Activated CD8-positive, alpha-beta memory T cell treated with anti-CD3 and anti-CD28 coated beads, Interleukin-2, amount 50 U/mL, for 4 hours (primary cell): ENCODE results near the gene HDAC4.

Source experiments
- DNase-seq: peaks from one replicate; pipeline ENCODE4 v3.0.0-alpha.2; 2020

HDAC4 gene

DNA sequence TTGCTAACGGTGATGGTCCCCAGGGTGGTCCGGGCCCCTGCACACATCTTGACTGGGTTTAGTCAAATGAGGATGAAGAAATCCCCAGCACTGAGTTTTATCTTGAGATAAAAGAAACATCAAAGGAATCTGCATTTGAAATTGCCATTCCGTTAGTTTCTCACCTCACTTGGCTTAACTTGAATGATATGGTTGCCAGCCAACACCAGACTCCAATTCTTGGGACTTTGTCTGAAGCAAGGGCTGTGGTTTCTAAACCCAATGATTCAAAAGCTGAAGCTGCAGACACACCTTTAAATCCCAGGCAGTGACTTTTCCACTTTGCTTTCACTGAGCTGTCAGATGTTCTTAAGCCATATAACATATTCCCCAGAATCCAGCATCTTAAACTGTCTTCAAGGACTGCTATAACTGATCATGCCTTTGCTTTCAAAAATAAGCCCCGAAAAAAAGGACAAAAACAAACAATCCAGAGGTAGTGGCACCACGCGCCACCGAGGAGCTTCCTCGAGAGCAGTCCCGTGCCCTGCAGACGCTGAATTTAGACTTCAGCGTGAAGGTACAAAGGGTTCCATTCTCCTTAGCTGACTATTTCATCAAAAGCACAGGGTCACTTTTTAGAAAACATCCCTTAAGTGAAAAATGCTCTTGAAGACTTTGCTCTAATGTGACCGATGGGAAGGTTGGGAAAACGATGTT is 189.3 kb downstream of the HDAC4 start:
- DNase-seq: no peak

DNA sequence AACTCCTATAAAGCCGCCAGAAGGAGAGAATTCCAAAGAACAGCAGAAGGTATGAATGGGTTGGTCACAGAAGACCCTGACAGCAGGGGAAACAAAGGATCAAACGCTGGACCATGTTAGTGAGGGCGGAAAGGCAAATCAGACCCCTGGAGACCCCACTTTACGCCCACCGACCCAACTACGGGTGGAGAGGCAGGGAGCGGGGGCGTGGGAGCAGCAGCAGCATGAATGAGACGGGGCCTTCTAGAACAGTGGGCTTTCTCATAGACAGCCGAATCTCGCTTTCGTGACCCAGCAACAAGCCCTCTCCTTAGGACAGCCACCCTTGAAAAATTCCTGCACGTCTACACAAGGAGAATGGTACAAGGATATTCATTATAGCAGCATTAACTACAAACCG is 191.0 kb downstream of the HDAC4 start:
- DNase-seq: no peak

DNA sequence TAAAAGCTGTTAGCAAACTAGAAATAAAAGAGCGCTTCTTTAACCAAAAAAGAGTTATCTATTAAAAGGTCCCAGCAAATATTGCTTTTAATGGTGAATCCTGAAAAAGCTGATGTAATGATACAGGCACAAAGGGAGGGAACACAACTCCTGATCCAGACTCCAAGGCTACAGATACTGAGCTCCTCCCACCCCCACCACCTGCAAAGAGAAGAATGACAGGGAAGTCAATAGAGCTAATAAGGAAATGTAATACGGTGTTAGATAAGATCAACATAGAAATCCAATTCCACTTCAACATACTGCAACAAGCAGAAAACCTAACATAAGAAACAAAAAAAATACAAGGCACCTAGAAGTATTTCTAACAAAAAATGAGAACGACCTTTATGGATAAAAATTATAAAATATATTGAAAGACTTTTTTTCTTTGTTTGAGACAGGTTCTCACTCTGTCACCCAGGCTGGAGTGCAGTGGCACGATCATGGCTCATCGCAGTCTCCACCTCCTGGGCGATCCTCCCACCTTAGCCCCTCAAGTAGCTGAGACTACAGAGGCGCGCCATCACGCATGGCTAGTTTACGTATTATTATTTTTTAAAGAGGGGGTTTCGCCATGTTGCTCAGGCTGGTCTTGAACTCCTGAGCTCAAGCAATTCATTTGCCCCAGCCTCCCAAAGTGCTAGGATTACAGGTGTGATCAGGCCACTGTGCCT is 192.2 kb downstream of the HDAC4 start:
- no peak for DNase-seq

DNA sequence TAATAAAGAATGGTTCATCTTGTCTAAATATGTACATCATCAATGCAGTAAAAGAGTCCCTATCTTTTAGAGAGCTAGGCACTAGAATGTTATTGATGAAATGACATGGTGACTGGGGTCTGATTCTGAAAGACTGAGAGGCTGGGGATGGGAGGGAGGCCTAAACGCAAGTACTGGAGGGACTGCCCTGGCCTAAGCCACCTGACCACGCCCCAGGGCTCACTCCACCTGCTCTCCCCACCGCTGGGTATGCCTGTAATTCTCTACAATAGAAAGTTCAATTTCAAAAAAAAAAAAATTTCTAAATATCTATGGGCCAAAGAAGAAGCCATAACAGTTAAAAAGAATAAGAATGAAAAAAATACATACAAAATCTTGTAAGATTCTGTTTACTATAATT is 194.0 kb downstream of the HDAC4 start:
- no peak for DNase-seq

DNA sequence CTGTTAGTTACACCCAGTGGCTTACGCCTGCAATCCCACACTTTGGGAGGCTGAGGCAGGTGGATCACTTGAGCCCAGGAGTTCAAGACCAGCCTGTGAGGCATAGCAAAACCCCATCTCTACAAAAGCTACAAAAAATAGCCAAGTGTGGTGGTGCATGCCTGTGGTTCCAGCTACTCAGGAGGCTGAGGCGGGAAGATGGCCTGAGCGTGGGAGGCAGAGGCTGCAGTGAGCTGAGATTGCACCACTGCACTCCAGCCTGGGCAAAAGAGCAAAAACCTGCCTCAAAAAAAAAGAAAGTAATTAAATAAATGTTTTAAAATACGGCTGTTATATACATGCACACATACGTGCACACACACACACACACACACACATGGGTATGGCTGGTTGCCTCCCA is 194.8 kb downstream of the HDAC4 start:
- no peak for DNase-seq

DNA sequence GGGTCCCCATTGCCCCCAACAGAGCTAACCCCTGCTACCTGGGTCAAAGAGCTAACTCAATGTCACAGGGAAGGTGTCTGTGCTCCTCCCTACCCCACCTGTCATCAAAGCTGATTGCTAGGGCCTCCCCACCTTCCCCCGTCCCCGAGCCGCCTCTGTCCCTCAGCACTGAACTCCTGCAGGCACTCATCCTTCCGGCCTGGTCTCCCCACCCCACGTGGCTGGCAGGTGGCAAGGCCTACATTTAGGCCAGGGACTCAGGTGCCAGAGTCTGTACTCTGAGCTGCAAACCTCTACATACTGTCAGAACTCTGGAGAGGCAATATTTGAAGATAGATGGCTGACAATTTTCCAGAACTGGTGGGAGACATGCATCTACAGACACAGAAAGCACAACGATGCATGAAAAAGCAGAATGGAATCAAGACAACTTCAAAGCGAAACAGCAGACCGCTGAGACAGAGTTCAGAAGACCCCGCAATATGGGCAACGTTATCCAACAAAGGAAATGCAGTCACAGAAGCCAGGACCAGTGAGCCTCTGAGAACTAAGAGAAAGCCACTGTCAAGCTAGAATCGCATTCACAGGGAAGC is 195.8 kb downstream of the HDAC4 start:
- DNase-seq: no peak

DNA sequence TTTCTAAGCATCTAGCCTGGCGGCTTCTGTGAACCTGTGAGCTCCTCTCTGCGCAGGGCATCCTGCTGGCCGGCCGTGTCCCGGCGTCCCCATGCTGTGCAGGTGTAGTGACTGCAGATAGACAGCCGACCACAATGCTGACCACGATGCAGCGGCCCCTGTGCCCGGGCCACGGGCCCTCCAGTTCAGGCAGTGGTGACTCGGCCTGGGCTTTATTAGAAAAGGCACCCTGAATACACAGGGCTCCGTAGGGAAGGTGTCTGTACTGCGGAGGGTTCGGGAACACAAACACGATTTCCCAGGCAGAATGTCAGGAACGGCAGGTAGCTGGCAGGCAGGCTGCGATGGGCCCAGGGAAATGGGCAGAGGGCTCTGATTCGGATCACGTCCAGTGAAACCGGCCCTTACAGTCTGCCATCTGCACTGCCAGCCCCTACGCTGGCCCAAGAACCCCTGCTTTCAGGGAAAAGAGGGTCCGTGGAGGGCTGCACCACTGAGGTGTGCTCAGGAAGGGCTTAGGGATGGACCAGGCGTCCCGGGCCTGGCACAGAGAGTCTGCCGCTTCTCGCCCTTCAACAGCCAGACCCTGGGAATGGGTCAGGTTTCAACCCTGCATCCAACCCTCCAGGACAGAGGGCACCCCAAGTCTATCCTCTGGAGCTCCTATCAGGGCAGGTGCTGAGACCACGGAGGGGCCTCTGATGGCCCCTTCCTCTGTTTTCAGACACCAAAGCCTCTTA is 196.5 kb downstream of the HDAC4 start:
- peak; percentile 6 for DNase-seq

DNA sequence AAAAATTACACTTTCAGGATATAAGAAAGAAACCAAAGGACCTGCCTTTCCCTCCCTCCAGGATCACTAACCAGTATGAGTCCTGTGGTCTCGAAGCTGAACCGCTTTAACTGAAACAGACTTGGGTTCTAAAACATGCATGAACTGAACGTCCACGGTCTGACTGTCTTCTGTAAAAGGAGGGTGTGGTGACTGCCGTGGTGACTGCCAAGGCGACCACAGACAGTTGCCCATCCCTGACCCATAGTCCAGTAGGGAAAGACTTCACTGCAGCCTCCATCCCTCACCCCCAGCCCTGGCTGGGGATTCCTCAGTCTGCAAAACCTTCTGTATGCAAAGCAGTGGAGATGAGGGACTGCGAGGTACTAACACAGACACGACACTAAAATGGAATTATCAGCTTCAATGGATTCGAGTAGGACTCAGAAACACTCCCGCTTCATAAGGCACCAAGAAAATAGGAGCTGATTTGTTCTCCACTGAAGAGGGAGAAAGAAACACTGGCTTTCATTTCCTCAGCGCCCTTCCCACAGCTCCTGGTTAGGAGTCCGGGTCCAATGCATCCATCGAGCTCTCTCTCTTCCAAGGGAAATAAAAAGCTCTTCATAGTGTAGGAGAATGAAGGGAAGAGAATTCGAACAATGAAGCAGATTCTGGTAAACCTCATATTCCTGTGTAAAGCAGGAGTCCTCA is 197.2 kb downstream of the HDAC4 start:
- DNase-seq: no peak

DNA sequence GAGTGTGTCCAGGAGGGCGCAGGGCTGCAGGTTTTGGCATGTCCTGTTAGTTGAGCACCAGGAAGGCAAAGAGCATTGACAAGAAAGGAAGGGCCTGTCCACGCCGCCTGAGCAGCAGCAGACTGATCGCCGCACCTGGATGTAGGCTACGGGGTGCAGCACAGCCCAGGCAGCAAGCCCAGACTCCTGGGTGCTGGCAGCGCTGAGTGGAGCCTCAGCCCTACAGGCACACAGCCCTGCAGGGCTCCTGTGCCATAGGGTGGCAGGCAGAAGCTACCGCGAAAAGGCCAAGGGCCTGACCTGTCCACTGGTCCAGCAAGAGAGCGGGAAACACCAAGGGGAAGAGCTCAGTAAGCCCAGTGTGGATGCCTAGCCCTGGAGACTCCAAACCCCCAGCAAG is 198.0 kb downstream of the HDAC4 start:
- DNase-seq: peak; percentile 6

DNA sequence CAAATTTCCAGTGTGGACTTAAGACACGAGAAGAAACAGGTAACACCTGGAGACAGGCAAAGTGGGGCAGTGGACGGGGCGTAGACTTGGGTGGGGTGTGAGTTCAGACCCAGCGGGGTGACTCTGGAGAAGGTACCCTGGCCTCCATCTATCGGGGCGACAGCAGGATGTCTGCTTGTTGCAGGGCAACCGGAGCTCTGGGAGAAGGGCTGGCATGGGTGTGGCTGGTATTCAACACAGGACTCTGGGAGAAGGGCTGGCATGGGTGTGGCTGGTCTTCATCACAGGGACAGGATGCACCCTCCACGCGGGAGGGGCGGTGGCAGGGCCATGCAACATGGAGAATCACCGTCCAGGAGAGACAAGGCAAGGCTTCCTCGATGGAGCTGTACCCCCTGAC is 198.5 kb downstream of the HDAC4 start:
- DNase-seq: peak; percentile 11

DNA sequence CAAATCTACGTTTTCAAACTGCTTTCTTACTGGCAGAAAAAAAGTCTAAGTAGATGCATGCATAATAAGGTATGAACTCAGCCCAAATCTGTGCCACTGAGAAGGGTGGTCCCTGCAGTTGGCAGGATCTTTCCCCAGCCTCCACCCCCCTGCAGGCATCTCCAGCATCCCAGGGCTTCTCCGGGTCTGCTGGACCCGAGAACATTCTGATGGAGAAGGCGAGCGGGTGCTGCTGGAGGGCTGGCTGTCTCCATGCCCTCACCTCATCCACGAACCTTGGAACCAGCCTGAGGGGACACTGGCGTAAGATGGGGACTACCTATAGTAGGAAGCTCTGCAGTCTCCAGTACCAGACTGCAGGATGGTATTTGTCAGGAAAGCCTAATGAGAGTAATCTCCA is 198.9 kb downstream of the HDAC4 start:
- no peak for DNase-seq

DNA sequence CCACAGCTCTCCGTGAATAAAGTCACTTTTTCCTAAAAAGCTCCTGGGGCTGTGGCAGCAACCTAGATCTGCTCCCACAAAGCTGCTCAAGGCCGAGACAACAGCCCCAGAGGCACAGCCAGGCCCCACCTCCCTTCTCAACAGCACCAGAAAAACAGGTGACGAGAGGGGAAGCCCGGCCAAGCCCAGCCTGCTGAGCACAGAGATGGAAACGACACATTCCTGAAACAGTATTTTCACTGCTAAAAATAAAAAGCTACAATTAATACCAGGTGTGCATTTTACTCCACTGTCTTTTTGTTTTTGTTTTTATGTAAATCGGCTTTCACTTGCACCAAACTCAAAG is 199.3 kb downstream of the HDAC4 start:
- DNase-seq: no peak

DNA sequence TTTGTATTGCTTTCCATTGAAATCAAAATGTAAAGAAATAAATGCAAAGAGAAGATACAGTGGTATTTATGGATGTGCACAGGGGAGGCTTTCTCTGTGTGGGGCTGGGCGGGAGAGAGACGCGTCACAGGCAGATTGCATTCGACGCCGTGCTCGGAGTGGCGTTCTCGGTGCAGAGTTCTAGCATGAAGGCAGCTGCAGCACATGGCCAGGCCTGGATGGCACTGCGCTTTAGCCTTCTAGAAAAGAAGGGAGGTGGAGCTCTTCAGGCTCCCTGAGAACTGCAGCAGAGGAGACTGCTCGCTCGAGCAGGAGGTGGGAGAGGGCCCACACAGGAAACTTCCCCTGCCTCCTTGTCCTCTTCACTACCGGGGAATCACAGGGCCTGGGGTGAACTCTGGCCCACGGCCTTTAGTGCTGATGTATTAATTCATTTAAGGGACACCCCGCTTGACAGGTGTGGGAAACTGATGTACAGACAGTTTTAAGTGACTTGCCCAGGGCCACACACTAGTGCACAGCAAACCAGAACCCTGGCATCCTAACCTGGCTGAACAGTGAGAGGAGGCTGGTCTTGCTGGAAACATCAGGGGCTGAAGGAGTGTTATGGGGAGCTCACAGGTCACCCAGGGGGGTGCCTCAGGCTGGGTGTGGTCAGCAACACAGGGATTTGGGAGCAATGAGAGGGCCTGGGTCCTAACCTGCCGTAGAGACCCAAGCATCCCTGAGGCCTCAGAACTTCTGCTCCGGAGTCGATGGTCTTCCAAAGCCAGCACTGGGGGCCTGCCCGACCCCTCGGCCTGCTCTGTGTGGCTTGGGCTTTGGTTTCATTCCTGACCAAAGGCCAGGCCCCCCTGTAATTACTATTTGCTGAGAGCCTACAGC is 199.9 kb downstream of the HDAC4 start:
- DNase-seq: peak; percentile 8

DNA sequence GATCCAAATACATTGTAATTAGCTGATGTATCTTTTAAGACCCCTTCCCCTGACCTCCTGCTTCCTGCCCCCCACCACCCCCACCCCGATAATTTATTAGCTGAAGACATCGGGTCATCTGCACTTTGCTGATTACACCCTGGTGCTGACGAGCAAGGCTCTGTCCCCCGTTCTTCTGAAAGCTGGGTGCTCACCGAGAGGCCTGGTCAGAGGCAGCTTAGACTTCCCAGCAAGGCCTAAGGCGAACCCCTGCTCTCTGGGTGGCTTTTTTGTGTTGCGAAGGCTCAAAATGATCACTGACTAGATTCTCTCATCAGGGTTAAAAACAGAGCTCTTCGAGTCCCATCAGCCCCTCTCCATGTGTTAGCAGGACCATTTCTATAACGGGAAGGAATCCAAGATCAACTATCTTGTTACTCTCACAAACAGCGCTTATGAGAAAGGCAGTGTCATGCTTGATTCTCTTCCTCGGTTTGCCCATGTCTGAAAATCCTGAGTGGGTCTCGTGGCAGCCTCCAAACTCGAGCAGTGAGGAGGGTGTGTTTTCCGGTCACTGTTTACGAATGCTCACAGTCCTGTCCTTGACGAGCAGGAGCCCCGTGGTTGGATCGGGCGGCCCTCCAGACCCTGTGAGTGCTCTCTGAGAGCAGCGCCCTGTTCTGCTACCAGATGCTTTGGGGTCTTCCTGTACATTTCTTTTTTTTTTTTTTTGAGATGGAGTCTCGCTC is 201.6 kb downstream of the HDAC4 start:
- DNase-seq: peak; percentile 6

DNA sequence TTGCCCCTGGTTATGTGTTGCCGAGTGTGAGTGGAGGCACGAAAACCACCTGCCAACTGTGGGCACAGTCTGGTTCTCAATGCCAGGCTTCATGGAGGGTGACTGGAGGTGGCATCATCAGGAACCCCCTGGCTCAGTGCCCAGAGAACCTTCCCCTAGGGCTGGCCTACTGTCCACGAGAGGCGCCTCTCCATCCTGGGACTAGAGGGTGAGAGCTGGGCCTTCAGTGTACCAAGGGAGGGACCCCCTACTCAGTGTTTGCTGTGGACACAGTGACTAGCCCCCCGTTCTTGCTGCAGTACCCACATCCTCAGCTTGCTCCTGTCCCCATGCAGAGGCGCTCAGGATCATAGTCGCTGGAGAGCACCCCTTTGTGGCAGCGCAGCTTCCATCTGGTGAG is 202.6 kb downstream of the HDAC4 start:
- no peak for DNase-seq

DNA sequence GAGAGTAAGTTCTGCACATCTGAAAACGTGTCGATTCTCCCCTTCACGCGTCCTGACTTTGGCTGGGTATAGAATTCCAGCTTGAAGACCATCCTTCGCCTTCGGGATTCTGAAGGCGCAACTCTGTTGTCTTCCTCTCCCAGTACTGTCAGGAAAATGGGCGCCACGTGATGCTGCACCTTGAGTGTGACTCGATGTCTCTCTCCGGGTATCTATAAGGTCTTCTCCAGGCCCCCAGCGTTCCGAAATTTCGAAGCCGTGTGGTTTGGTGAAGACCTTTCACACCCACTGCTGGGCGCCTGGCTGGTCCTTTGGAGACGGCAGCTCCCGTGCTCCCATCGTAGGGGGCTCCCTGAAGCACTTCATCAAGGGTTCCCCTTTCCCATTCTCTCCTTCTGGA is 203.7 kb downstream of the HDAC4 start:
- DNase-seq: peak; percentile 7

DNA sequence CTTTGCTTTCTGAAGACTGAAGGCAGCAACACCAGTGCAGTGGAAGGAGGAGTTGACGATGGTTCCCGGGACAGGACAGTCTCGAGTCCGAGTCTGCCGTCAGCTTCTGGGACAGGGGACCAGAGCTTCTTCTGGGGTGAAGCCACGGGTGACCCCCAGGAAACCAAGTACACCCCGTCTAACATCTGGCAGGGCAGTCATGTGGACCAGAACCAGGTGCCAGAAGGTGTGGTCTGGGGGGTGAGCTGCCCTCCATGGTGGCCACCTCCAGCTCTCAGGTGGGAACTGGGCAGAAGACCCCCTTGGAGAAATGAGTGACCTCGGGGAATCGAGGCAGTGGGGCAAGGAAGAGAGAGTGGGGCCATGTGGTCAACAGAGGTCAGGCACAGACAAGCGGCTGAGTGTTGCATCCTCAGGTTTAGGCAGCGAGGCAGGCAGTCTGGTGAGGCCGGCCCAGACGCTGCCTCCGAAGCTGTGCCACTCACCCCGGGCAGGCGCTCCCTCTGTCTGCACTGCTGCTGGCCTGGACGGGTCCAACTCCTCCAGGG is 204.3 kb downstream of the HDAC4 start:
- DNase-seq: no peak

DNA sequence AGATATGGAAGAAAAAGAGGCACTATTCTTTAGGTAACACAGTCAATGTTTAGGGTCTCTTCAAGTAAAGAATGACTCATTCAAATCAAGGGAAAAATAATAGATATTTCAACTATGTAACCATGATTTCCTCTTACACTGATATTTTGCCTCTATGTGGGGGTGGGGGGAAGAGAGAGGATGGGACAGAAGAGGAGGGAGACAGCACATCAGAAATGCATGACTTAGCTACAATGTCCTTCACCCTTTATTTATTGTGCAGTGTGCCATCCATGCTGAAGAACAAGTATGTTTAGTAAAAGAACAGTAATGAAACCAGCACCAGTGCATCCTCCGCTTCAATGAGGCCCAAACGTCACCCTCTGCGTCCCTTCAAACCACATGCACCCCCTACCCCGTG is 204.8 kb downstream of the HDAC4 start:
- no peak for DNase-seq

DNA sequence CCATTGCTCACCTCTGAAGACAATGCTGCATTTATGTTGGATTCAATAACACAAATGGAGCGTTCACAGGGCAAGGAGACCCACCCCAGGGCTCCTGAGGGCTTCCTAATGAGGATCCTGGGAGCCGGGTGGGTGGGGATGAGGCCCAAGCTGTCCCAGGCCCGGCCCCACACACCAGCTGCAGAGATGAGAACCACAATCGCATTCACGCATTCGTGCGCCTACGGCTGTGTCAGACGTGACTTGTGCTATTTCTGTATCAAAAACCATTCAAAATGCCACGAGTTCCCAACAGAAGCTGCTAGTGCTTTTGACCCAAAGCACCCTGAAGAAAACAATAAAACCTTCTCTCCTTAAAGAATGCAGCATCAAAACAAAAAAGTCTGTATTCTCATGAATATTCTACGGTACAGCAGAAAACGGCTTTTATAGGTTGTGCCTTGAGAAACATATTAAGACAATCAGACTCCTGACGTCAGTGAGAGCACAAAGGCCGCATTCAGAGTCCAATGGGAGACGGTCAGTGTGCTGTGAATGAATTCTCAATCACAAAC is 205.4 kb downstream of the HDAC4 start:
- DNase-seq: no peak

DNA sequence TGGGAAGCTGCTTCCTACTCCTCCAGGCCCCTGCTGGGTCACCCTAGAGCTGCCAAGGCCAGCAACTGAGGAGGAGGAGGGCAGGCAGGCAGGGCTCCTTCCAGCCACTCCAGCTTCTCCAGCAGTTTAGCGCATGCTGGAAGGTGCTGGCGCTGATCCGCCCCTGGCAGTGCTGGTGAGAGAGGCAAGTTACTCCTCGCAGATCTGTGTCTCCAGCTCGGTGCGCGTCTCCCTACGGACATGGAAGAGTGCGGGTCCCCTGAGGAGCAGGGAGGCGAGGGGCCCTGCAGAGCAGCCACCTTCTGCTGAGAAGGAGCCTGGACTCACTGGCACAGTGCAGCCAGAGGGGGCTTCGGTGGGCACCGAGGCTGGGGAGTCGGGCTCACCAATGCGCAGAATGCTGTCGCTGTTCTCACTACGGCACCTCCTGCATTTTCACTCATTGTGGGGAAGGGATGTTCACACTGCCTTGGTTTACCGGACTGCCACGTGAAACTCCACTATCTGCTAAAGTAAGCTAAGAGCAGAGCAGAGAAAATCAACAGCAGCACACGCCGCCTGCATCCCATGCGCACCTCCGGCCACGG is 206.0 kb downstream of the HDAC4 start:
- DNase-seq: peak; percentile 12
